CD14-positive monocyte (primary cell): Measurements from ENCODE around the gene THRA. TPM values are rescaled to one million over a fixed set of nuclear protein-coding genes. Genes with fewer than 3 reads are reported as not detected.
A peak's percentile ranks its signal among the peaks of the same experiment; 100 is the strongest.

Experiments
- DNase-seq, 3 donors: peaks; one replicate each; pipeline ENCODE4 v3.0.0-alpha.2; 2011 to 2022
- H2AFZ ChIP-seq: 2 replicates; pipeline ENCODE4 v1.6.0; 2012; ENCODE audit warnings: mild to moderate bottlenecking, low read depth, low read length, inconsistent platforms; ENCODE audit not compliant: insufficient read depth, poor library complexity, severe bottlenecking
- H3K27ac ChIP-seq, 2 donors: 1 replicate in 1 of 2; 2 replicates in 1 of 2; pipeline ENCODE4 v1.5.1; 2012 to 2013; ENCODE audit warnings: low read length in 2 of 2, control low read depth in 1 of 2, inconsistent platforms in 1 of 2, low read depth in 1 of 2, mild to moderate bottlenecking in 1 of 2
- H3K27me3 ChIP-seq, 2 donors: one replicate each; pipeline versions ENCODE4 v1.6.0 to v1.6.1; 2011 to 2013; ENCODE audit warnings: low read length in 2 of 2; ENCODE audit not compliant: control insufficient read depth in 2 of 2, insufficient read depth in 2 of 2
- H3K36me3 ChIP-seq, 2 donors: replicated peaks in 1 of 2; 1 replicate in 1 of 2; 2 replicates in 1 of 2; pipeline versions ENCODE4 v1.5.1 to v1.6.1; 2012 to 2013; ENCODE audit warnings: low read length in 2 of 2, control low read depth in 1 of 2, inconsistent platforms in 1 of 2, mild to moderate bottlenecking in 1 of 2; ENCODE audit not compliant: insufficient read depth in 2 of 2, control insufficient read depth in 1 of 2
- H3K4me1 ChIP-seq, 2 donors: 1 replicate in 1 of 2; 2 replicates in 1 of 2; pipeline versions ENCODE4 v1.5.1 to v1.6.1; 2012 to 2013; ENCODE audit warnings: low read length in 2 of 2, control low read depth in 1 of 2, inconsistent platforms in 1 of 2, mild to moderate bottlenecking in 1 of 2, moderate library complexity in 1 of 2; ENCODE audit not compliant: insufficient read depth in 2 of 2, control insufficient read depth in 1 of 2
- H3K4me2 ChIP-seq: replicated peaks from 2 replicates; pipeline ENCODE3; 2012; ENCODE audit warnings: low read length, moderate library complexity, mild to moderate bottlenecking; ENCODE audit not compliant: poor library complexity, severe bottlenecking; ENCODE audit errors: extremely low read depth
- H3K4me3 ChIP-seq, 3 experiments: fragments of 200-600 bp in 1 of 3; sonication (generic) in 1 of 3; replicated peaks in 1 of 3; 1 replicate in 2 of 3; 2 replicates in 1 of 3; pipeline ENCODE4 v1.5.1; 2011 to 2013; ENCODE audit warnings: low read length in 3 of 3, mild to moderate bottlenecking in 3 of 3, control low read depth in 2 of 3, low read depth in 2 of 3, inconsistent platforms in 1 of 3, moderate library complexity in 1 of 3
- H3K79me2 ChIP-seq: 2 replicates; pipeline ENCODE4 v1.6.0; 2012; ENCODE audit warnings: mild to moderate bottlenecking, control low read depth, inconsistent platforms, low read length, moderate library complexity; ENCODE audit not compliant: insufficient read depth
- H3K9ac ChIP-seq: 2 replicates; pipeline ENCODE4 v1.6.0; 2017; ENCODE audit warnings: low read length, mild to moderate bottlenecking; ENCODE audit not compliant: insufficient read depth, poor library complexity, severe bottlenecking
- H3K9me3 ChIP-seq, 2 donors: replicated peaks in 1 of 2; 1 replicate in 1 of 2; 2 replicates in 1 of 2; pipeline versions ENCODE4 v1.5.1 to v1.6.1; 2012 to 2013; ENCODE audit warnings: low read length in 2 of 2, control low read depth in 1 of 2; ENCODE audit not compliant: control insufficient read depth in 1 of 2, insufficient read depth in 1 of 2
- H4K20me1 ChIP-seq: 2 replicates; pipeline ENCODE4 v1.6.0; 2012; ENCODE audit warnings: mild to moderate bottlenecking, low read length, control low read depth, moderate library complexity; ENCODE audit not compliant: insufficient read depth
- H3K27ac Mint-ChIP-seq, 7 donors: one replicate each; pipeline ENCODE4 v1.8.0; 2020; ENCODE audit warnings: mild to moderate bottlenecking in 7 of 7, mixed read lengths in 7 of 7, moderate library complexity in 6 of 7, inconsistent platforms in 2 of 7
- H3K27me3 Mint-ChIP-seq, 3 donors: one replicate each; pipeline ENCODE4 v1.8.0; 2021 to 2022; ENCODE audit warnings: low read depth in 3 of 3, mild to moderate bottlenecking in 3 of 3, mixed read lengths in 3 of 3, moderate library complexity in 3 of 3, inconsistent platforms in 1 of 3
- H3K36me3 Mint-ChIP-seq, 2 donors: one replicate each; pipeline ENCODE4 v1.8.0; 2020; ENCODE audit warnings: mixed read lengths in 2 of 2, inconsistent platforms in 1 of 2, mild to moderate bottlenecking in 1 of 2
- H3K4me1 Mint-ChIP-seq: one replicate; pipeline ENCODE4 v1.8.0; 2020; ENCODE audit warnings: mild to moderate bottlenecking, mixed read lengths
- H3K4me3 Mint-ChIP-seq, 2 donors: one replicate each; pipeline ENCODE4 v1.8.0; 2020; ENCODE audit warnings: mild to moderate bottlenecking in 2 of 2, mixed read lengths in 2 of 2, moderate library complexity in 1 of 2
- H3K9me3 Mint-ChIP-seq, 7 donors: one replicate each; pipeline ENCODE4 v1.8.0; 2020 to 2022; ENCODE audit warnings: mixed read lengths in 7 of 7, mild to moderate bottlenecking in 6 of 7, moderate library complexity in 6 of 7, inconsistent platforms in 2 of 7
- CTCF ChIP-seq: fragments of 200-600 bp; IDR thresholded peaks from one replicate; pipeline ENCODE4 v1.8.0; 2022; ENCODE audit warnings: antibody characterized with exemption, mild to moderate bottlenecking
- WGBS: methylation state at CpG from one replicate; pipeline ENCODE4 v1.1.5; 2013; ENCODE audit warnings: missing lambda C conversion rate; ENCODE audit not compliant: insufficient coverage; 5-methylcytosine and 5-hydroxymethylcytosine counted together
- intact Hi-C, 2 donors: fragments of 100-400 bp; cut with micrococcal nuclease; formaldehyde crosslinking; loops; one replicate each; pipeline versions ENCODE4 v1.15.0 to v1.15.1; 2023
- polyA plus RNA-seq, 3 donors: library from polyadenylated mRNA; depleted of rRNA in 1 of 3; unstranded in 2 of 3; stranded (reverse) in 1 of 3; fragments of 300-500 nt in 2 of 3; fragments of >200 nt in 1 of 3; fragmentation: Illumina TruSeq in 2 of 3; gene quantifications; 1 replicate in 2 of 3; 2 replicates in 1 of 3; pipeline ENCODE4 v1.2.3, GENCODE V29; 2012 to 2021

THRA gene
- polyA plus RNA-seq, 3 donors = 2.5 to 7.5 (median 3.8) TPM

GRCh38 chr17:40018211-40019121 lies 44.3 kb upstream of the THRA start:
- WGBS = 60% methylated on average over 7 of the region's 15 CpGs
- Mint-ChIP-seq H3K27me3 (peaks cover 4 to 17% (median 6%) of the 10 kb centered on the region in 3 donors), H3K27ac (no peak overlapping the region), H3K4me3 (no peak overlapping the region), H3K36me3 (peaks cover 46 to 58% of the 10 kb centered on the region in 2 donors), H3K4me1 (peaks cover 6% of the 10 kb centered on the region), H3K9me3 (no peaks in the 10 kb centered on the region)
- H3K9ac ChIP-seq = no peak overlapping the region
- H3K27ac ChIP-seq = no peak overlapping the region
- no peak for TF ChIP-seq CTCF
- H3K4me3 ChIP-seq = no peak overlapping the region
- DNase-seq = no peak
- no peaks in the 10 kb centered on the region for H3K4me1 ChIP-seq
- no peaks in the 10 kb centered on the region for H3K9me3 ChIP-seq
- peaks cover 45 to 56% of the 10 kb centered on the region in 2 donors for H3K36me3 ChIP-seq
- H2AFZ ChIP-seq = no peak overlapping the region
- H3K4me2 ChIP-seq = no peak overlapping the region
- H3K79me2 ChIP-seq = no peaks in the 10 kb centered on the region
- H3K27me3 ChIP-seq = no peaks in the 10 kb centered on the region
- H4K20me1 ChIP-seq = no peaks in the 10 kb centered on the region
- intact Hi-C loops = loop anchor here in 1 of 2 donors (10.0 kb wide), 1 partner anchor 146 kb away; no protein-coding TSS in a partner anchor

GRCh38 chr17:40019140-40019991 lies 43.4 kb upstream of the THRA start:
- TF ChIP-seq CTCF = no peak
- H3K9me3 Mint-ChIP-seq = no peaks in the 10 kb centered on the region
- 84% methylated on average over 16 of the region's 24 CpGs for WGBS
- Histone ChIP-seq H3K4me3 (no peak overlapping the region), H3K27me3 (no peaks in the 10 kb centered on the region), H3K27ac (no peak overlapping the region), H3K36me3 (peaks cover 52 to 65% of the 10 kb centered on the region in 2 donors), H3K9ac (no peak overlapping the region), H3K79me2 (no peaks in the 10 kb centered on the region), H4K20me1 (no peaks in the 10 kb centered on the region), H3K4me1 (no peaks in the 10 kb centered on the region), H3K4me2 (no peak overlapping the region), H3K9me3 (no peaks in the 10 kb centered on the region), H2AFZ (no peak overlapping the region)
- no peak for DNase-seq
- intact Hi-C loops = loop anchor here in 1 of 2 donors (10.0 kb wide), 1 partner anchor 145 kb away; no protein-coding TSS in a partner anchor
- peaks cover 2 to 12% (median 3%) of the 10 kb centered on the region in 3 donors for H3K27me3 Mint-ChIP-seq
- H3K36me3 Mint-ChIP-seq = peaks cover 52 to 65% of the 10 kb centered on the region in 2 donors
- H3K4me3 Mint-ChIP-seq = no peak overlapping the region
- H3K27ac Mint-ChIP-seq = peak overlapping the region in 4 of 7 donors; percentile 30 to 64 (median 48)
- H3K4me1 Mint-ChIP-seq = peaks cover 1% of the 10 kb centered on the region
